Measurements from ENCODE around the gene WDFY1.

Gene WDFY1

DNA sequence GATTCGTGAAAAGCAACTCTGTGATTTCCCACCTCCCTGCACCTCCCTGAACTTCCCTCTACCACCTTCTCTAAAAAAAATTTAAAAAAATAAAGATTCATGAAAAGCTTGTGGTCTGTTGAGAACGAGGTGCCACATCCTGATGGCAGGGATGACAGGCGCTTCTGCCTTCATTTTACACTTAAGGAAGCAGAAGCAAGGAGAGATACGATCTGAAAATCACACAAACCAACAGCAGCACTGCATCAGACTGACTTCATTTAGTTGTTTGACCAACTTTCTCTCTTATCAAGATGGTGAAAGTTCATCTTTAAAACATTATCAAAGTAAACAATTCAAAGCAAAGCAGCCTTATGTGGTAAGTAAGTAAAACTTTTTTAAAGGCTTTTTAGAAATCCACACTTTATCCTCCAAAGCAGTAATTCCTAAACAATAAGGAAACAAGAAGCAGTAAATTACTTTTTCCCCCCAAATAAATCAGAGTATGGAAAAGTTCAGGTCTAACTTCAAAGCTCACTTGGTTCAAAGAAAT, 15.5 kb downstream of the WDFY1 start:
- DNase-seq, result no peak

DNA sequence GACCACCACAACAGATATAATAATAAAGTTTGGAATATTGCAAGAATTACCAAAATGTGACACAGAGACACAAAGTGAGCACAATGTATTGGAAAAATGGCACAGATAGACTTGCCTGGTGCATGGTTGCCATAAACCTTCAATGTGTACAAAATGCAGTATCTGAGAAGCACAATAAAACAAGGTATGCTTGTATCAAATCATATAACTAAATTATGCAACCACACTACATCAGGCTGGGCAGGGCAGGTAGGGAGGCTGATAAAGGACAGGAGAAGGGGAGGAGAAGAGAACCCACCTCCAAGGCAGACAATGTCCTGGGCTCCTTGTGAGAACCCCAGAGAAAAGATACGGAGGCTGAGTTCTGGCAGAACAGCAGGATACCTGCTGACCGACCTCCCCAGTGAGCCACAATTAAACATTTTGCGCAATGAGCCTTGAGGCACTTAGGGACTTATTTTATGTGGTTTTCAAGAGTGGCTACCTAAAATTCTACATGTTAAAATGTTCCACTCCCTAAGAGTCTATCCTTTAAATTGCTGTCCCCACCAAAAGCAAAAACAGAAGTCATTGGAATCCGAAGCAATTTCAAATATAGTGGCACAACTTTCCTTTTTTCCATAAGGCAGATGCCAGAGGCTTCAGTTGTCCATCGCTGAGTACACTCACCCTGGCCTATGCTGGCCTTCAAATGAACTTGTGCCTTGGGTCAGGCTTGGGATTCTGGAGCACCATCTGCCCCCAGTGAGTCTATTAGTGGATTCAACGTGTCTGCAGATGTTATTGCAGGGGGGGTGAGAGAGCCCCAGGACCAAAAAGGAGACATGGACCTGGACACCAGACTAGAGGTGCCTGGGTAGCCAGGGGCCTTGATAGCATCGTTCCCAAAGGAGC, 16.8 kb downstream of the WDFY1 start:
- no peak for DNase-seq

DNA sequence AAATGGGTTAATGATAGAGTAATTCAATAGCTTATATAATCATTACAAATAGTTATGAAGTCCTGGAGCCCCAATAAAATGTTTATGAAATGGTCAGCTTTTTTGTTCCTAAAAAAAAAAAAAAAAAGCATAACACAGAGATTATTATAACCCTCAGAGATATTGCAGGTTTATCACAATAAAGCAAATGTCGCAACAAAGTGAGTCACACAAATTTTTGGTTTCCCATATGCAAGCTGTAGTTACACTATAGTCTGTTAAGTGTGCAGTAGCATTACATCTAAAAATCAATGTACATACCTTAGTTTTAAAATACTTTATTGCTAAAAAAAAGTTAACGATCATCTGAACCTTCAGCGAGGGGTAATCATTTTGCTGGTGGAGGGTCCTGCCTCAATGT, 20.0 kb downstream of the WDFY1 start:
- no peak for DNase-seq

DNA sequence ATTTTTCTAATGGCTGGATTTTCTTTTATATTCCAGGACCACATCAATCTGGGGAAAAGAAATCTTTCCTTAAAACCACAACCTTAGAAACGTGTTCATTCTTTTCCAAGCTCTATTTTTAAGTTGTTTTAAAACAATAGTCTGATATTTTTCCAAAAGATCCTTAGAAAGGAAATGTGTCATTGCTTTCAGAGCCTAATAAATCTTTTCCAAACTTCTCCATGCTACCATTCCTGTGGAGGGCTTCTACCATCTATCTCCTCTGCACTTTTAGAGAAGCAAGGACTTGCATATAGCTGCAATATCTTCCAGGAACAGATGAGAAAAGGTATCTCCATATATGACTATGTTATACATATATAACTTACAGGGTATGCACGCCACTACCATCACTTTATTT, 21.2 kb downstream of the WDFY1 start:
- no peak for DNase-seq

DNA sequence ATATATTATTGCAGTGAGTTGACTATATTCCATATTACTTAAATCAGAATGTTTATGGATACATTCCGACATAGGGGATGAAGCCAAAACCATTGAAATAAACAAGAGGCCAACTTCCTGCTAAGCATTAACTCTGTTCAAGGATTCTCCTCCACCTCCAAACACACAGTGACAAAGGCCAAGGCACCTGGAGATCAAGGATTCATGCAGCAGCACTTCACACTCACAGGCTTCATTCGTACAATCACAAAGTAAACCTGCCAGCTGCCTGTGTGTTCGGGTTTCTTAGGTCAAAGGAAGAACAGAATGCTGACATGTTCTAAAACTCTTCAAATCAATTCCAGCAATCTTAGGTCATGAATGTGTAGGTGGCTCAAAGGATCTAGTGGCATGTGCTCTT, 22.8 kb downstream of the WDFY1 start:
- DNase-seq, result no peak

DNA sequence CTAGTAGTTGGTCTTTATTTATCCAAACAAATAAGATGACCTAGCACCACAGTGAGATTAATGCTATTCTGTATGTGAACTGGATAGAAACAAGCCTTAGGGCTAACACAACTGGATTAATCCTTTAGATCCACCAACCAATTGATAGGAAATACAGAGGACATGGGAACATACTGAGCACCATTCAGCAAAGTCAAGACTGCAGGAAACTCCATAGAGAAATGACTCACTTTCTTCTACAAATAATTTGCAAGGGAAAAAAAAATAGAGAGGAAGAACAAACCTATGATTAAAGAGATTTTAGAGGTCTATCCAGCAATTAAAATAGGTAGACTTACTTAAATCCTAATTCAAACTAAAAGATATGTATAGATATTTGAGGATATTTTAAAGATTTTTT, 23.9 kb downstream of the WDFY1 start:
- DNase-seq, result no peak

DNA sequence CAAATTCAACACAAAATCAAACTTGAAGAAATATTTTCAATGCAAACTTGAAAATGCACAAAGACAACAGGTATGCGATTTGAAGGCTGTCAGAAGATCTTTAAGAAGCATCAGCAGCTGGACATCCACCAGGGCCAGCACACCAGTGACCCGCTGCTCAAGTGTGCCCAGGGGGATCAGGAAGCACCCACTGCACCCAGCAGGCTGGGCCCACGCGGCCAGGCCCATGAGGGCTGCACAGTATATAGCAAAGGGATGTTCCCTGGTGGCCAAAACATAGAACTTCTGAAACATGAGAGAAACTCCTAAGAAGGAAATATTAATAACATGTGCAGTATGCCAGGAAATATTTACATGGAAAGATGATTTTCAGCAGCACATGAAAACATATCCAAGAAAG, 25.0 kb downstream of the WDFY1 start:
- DNase-seq, result no peak

DNA sequence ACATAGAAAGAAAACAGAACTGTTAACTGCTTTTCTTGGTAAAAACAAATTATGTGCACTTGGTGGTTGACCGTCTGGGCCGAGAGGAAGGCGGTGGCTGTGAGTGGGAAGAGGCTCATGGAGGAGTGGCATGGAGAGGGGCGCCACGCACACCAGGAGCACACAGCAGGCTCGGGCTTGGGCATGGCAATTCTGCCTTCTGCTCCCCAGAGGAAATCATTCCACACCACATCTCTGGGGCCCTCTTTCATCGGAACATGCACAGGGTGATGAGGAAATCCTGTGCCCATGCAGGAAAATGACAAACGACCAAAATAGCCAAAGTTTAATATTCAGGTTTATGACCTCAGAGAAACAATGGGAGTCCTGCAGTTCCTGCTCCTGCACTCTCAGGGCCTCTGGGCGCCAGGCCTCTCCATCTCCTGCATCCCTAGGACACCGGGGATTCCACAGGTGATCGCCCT, 26.4 kb downstream of the WDFY1 start:
- no peak for DNase-seq

DNA sequence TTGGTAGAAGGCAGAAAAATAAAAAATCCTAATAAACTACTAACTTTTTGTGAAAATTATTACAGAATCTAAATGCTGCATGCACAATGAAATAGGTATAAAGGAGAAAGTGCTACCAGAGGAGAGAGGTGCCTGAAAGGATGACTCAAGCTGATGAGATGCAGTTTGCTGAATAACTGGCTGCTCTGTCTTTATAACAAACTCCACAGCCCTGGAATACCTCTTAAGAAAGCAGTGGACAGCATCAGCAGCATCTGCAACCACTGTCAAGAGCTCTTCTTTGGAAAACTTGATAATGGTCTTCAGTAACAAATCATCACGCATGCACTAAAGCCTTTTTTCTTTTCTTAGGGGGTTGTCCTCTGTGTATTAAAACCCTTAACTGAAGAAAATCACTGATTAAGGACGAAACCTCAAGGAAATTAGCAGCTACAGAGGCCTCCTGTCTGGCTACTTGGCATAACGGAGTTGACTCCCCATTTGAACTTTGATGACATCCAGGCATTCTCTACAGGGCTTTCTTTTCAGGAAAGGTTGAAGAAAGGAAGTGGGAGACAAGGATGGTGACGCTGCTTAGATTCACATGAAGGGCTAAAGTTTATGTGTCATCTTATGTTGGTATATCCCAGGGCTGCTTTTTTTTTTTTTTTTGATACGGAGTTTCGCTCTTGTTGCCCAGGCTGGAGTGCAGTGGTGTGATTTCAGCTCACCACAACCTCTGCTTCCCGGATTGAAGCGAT, 28.8 kb downstream of the WDFY1 start:
- DNase-seq, result no peak

DNA sequence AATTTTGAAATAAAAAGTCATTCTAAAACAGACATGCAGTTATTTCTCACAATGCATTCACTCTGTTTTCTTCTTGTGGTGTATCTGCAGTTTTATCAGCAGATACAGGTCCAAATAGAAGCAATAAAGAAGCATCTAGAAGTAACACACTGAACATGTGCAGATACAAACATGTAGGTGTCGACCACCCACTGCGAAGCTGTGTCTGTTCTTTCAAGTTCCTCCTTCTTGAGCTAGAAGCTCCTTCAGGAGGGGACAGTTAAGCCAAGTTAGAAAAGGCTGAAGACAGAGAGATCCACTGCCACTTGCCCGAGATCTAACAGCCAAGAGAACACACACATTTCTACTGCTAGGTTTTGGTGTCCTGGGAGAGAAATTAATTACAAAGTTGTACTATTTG, 30.1 kb downstream of the WDFY1 start:
- DNase-seq, result no peak

DNA sequence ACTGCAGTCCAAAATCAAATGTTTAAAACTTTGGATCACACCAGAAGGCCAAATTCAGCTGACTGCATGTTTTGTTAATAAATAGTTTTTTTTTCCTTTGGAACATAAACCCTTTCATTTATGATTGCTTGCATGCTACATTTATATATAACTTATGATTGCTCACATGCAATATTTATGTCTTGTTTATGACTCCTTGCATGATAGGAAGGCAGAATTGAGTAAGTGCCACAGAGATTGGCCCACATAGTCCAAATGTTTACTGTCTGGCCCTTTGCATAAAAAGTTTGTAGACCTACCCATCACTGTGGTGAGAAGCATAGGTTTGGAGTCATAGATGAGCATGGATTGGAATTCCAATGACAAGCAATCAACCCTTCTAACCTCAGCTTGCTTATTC, 30.8 kb downstream of the WDFY1 start:
- DNase-seq, result no peak

DNA sequence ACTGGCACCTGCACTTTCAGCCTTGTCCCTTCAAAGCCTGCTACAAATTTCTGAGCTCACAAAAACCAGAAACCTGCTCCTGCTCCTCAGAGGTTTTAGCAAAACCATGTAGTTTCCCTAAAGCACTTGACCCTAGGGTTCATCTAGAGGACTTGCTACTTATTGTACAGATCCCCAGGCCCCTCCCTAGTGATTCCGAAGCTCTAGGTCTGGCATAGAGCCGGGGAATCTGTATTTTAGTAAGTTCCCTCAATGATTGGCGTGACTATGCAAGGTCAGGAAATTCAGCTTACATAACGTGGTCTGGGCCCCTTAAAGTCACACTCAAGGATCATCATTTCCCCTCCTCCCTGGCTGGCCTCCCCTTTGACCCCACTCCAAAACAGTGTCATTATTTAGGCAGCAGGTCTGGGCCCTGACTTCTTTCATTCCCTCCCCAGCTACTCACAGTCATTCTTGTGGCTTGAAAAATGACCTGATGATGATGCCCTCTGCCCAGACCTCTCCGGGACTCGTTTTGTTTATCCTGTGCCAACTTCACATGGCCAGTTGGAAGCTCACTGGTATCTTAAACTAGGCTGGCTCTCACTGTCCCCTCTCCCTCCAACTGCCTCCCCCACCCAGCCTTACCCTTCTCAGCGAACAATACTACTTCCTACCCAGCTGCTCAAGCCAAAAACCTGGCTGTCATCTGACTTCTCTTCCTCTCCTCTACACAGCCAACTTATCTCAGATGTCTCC, 36.0 kb downstream of the WDFY1 start:
- DNase-seq, result no peak

DNA sequence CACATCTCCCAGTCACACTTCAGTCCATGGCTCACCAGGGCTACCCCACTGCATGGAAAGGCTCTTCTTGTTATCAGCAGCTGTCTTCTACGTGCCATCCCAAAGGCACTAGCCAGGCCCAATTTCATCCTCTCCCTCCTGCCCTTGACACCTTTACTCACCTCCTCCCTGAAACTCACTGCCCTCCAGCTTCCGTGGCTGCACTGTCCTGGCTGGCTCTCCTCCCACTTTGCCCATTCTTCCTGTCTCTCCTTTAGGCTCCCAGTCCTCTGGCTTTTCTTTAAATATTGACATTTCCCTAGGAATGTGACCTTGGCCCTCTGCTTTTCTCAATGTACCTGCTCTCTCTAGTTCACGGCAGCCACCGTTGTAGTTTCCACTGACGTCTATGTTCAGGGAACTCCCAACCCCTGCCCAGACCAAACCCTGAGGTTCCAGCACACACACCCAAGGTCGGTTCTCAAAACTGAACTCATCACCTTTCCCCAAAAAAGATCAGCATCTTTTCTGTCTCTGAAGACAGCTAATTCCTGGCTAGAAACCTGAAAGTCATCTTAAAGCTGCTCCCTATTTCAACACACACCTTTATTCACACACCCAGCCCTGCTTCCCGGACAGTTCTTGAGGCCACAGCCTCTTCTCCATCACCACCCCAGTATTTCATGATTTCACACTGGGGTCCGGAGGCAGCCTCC, 36.7 kb downstream of the WDFY1 start:
- no peak for DNase-seq

DNA sequence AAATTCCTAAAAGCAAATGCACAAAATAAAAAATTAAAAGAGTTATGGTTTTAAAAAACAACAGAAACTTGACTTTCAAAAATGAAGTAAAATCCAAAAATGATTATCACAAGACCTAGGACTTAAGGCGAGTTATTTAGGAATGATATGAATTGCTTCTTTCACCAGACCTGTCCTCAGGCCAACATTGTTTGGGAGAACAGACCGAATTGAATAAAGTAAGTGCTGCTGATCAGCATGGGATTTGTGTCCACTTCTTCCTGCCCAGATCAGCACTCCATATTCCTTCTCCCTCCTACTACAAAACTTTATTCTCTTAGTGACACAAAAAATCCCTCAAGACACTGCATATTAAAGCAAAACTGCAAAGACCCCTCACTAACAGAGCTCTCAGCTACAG, 39.1 kb downstream of the WDFY1 start:
- DNase-seq, result no peak

DNA sequence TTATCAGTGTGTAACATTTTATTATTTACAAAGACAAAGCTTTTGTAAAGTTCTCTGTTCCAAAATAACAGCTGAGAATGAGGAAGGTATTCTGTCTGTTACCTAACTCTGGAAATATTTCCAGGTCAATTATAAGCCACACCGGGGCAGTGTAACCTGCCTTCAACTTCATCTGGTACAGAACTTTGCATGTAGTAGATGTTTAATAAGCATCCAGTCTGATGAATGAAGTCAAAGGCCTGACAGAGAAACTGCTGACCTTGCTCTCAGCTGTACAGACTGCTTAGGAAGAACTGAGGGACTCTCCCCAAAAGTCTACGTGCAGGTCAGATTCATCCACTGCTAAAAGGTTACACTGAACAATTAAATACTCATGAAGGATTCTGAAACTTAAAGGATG, 43.3 kb downstream of the WDFY1 start:
- DNase-seq, result no peak

DNA sequence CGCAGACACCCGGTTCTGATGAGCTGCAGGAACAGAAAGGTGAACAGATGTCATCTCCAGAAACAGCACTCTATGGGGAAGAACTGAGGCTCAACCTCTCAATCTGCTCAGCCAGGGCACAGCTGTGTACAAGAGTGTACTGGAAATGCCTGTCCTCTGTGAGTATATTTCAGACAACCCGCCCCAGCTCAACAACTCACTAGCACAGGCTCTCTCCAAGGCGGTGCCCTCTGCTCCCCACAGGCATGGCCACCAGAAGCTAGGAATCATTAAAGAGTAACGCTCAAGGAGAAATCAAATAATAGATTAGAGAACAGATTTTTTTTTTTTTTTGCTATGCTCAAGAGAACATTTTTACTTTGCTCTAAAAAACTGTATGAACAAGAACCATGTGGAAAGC, 43.8 kb downstream of the WDFY1 start:
- DNase-seq, result no peak

DNA sequence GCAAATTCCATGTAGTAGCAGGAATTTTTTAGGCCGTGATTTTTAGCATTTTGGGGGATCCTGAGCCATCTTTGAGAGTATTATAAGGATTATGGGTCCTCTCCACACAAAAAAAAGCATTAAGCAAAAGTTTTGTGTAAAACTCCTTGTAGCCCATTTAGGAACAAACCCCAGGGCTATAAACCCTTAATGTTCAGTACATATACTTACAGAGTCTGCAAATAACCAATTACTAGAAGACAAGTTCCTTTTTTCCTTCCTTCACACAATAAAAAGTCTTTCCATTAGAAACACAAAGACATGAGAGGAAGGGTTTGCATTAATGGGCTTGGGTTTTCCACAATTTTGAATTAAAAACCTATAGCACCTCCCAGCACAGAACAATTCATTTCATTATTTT, 44.6 kb downstream of the WDFY1 start:
- no peak for DNase-seq

DNA sequence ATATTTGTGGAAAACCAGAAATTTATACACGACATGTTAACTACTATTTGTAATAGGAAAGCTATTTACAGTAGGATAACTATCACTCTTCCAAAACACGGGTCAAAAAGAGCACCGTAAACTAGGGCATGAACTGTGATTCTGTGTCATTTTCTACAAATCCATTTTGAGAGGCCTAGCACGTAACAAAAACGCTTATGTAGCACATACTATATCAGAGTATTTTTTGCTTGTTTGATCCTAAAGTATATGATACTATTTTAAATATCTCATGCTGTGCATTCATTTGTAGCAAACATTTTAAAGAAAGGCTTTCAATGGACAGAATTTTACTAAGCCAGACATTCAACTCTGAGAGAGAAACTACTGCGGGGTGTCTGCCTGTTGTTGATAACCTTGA, 45.1 kb downstream of the WDFY1 start:
- no peak for DNase-seq

DNA sequence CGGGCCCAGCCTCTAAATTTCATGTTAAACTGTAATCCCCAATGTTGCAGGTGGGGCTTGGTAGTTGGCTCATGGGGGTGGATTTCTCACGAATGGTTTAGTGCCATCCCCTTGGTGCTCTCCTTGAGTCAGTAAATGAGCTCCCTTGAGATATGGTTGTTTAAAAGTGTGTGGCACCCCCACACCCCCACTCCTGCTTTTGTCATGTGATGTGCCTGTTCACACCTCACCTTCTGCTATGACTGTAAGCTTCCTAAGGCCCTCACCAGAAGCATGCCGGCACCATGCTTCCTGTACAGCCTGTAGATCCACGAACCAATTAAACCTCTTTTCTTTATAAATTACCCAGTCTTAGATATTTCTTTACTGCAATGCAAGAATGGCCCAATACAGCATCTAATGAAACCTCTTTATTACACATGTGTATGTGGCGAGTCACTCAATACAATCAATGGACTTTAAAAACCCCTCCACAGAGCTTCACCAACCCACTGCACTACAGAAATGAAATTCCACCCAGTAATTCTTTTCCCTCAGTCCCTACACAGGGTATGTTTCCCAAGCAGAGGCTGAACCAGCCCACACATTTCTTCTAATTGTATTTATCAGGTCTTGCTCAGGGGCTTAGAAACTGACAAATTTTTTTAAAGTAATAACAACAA, 47.3 kb downstream of the WDFY1 start:
- DNase-seq, result no peak

DNA sequence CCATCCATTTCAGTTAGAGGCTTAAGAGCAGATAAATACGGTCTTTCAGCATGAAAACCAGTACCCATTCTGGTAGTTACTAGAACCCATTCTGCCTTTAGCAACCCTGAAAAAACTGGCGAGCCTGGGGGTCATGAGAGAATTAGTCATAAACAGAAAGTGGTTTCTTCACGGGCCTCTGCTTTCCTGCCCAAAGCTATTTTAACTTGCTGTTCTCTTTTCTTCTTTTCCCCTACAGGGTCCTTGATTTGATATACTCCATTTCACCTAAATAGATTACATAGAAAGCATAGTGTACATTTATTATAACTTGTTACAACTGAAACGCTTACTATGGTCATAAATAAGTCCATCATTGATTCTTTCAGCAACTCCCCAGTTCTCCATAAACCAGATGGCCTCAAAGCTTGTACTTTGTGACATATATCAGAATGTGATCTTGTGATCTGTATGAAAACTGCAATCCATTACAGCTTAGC, 48.3 kb downstream of the WDFY1 start:
- no peak for DNase-seq

DNA sequence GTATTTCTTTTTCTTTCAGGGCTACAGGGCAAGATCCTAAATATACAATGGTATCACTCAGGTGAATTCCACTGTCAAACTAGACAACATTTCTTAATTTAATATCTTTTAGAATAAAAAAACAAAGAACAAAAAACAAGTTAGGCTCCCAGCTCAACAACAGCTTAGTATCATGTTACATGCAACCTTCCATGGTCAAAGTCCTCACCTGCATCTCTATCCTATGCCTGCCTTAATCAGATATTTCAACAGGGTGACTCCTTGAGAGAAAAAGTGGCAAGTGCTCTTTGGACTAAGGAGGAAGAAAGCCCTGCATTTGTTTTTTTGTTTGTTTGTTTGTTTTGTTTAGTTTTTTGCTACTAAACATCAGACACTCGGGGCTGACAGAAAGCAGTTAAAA, 50.2 kb downstream of the WDFY1 start:
- DNase-seq, result no peak

DNA sequence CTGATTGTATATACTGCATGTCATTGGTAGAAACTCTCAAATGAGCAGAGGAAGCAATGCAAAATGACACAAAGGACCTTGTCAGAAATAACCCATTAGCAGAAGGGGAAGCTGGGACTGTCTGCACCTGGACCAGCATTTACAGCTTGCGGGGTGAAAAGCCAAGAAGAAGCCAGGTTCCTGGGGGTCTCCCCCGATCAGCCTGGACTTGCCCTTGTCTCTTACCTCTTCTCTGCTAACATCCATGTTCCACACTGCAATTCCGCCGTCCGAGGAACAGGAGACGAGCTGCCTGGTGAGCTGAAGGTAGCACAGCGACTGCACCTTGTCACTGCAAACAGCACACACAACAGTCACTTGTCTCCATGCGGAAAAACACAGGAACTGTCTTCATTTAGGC, 51.1 kb downstream of the WDFY1 start:
- DNase-seq, result no peak

Data from NCI-H2081 treated with DMSO at 0.1 percent for 48 hours (cell line).